Esophagus muscularis mucosa (tissue), 4 donors: ENCODE data around the gene FAM78B. TPM values are rescaled to one million over a fixed set of nuclear protein-coding genes. Genes with fewer than 3 reads are reported as not detected.

Experiments
- DNase-seq: peaks from one replicate; pipeline ENCODE4 v3.0.0-alpha.2; 2017; ENCODE audit errors: extremely low spot score
- H3K27ac ChIP-seq, 4 donors: fragments of 200-600 bp; sonication (generic); replicated peaks in 1 of 4; 1 replicate in 3 of 4; 2 replicates in 1 of 4; pipeline ENCODE4 v1.5.1; 2016 to 2019; ENCODE audit warnings: mild to moderate bottlenecking in 1 of 4
- H3K27me3 ChIP-seq, 4 donors: fragments of 200-600 bp; sonication (generic); one replicate each; pipeline versions ENCODE4 v1.5.1 to v1.6.0; 2016 to 2019
- H3K36me3 ChIP-seq, 4 donors: fragments of 200-600 bp; sonication (generic); one replicate each; pipeline ENCODE4 v1.5.1; 2016 to 2019
- H3K4me1 ChIP-seq, 4 donors: fragments of 200-600 bp; sonication (generic); one replicate each; pipeline ENCODE4 v1.5.1; 2016 to 2019
- H3K4me3 ChIP-seq, 4 donors: fragments of 200-600 bp; sonication (generic); 1 replicate in 2 of 4; 2 replicates in 2 of 4; pipeline ENCODE4 v1.5.1; 2016 to 2019; ENCODE audit warnings: mild to moderate bottlenecking in 4 of 4, moderate library complexity in 1 of 4
- H3K9me3 ChIP-seq, 4 donors: fragments of 200-600 bp; sonication (generic); 1 replicate in 3 of 4; 2 replicates in 1 of 4; pipeline ENCODE4 v1.5.1; 2016 to 2019
- EP300 ChIP-seq: sonication (generic); formaldehyde crosslinking; IDR thresholded peaks from one replicate; pipeline ENCODE4 v1.6.1; 2017; ENCODE audit warnings: antibody characterized with exemption
- POLR2A ChIP-seq: fragments of 450-650 bp; IDR thresholded peaks from one replicate; pipeline ENCODE4 v1.6.1; 2017; ENCODE audit warnings: antibody characterized with exemption, moderate library complexity, mild to moderate bottlenecking, low read depth
- POLR2AphosphoS5 ChIP-seq, 2 donors: sonication (generic); formaldehyde crosslinking; IDR thresholded peaks; one replicate each; pipeline ENCODE4 v1.6.1; 2017; ENCODE audit warnings: antibody characterized with exemption in 2 of 2
- WGBS: methylation state at CpG from one replicate; pipeline ENCODE4 v1.1.5; 2018; 5-methylcytosine and 5-hydroxymethylcytosine counted together
- intact Hi-C: fragments of 100-400 bp; cut with DNase I; formaldehyde crosslinking; loops from one replicate; pipeline ENCODE4 v1.15.1; 2023
- small RNA-seq, 3 donors: library from RNA; depleted of rRNA; stranded (forward); fragments of <200 nt; gene quantifications; one replicate each; pipeline ENCODE3, GENCODE V24; 2016
- total RNA-seq, 4 donors: library from RNA; depleted of rRNA; stranded (reverse); fragments of >200 nt; gene quantifications; one replicate each; pipeline versions ENCODE4 v1.1.0 to v1.2.1, GENCODE V29; 2016
- TF ChIP-seq, protein P1 (sequence below), 3 experiments: fragments of 200-600 bp in 2 of 3; fragments of 450-650 bp in 1 of 3; sonication (generic) in 2 of 3; IDR thresholded peaks; one replicate each; pipeline ENCODE4 v1.5.1; 2017 to 2019; ENCODE audit warnings: antibody characterized with exemption in 3 of 3, mild to moderate bottlenecking in 2 of 3, moderate library complexity in 1 of 3

Gene FAM78B
- total RNA-seq, 4 donors from 2014 or later: 0.50 to 2.0 (median 1.3) TPM

DNA sequence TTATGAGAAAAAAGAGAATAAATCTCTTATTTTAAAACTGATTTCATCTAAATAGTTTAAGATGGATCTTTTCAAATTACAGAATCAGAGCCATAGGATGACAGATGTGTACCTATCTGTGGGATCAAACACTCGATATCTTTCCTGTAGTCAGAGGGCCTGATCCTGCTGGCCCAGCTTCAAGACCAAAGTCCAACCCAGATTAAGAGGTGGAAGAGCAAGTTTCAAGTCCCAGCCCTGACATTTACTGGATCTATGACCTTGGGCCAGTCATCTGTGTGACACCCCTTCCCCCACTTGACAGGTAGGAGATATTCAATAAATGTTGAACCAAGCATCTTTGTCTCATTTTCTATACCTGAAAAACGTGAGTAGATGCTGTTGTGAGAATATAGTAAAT lies 140.7 kb downstream of the FAM78B start:
- intact Hi-C loops: no loop called here
- TF ChIP-seq POLR2A (no peak), EP300 (no peak), POLR2AphosphoS5 (IDR thresholded peaks at IDR 0.05) (no peak)
- TF ChIP-seq, protein P1, sequence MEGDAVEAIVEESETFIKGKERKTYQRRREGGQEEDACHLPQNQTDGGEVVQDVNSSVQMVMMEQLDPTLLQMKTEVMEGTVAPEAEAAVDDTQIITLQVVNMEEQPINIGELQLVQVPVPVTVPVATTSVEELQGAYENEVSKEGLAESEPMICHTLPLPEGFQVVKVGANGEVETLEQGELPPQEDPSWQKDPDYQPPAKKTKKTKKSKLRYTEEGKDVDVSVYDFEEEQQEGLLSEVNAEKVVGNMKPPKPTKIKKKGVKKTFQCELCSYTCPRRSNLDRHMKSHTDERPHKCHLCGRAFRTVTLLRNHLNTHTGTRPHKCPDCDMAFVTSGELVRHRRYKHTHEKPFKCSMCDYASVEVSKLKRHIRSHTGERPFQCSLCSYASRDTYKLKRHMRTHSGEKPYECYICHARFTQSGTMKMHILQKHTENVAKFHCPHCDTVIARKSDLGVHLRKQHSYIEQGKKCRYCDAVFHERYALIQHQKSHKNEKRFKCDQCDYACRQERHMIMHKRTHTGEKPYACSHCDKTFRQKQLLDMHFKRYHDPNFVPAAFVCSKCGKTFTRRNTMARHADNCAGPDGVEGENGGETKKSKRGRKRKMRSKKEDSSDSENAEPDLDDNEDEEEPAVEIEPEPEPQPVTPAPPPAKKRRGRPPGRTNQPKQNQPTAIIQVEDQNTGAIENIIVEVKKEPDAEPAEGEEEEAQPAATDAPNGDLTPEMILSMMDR (IDR thresholded peaks at IDR 0.05): no peak

DNA sequence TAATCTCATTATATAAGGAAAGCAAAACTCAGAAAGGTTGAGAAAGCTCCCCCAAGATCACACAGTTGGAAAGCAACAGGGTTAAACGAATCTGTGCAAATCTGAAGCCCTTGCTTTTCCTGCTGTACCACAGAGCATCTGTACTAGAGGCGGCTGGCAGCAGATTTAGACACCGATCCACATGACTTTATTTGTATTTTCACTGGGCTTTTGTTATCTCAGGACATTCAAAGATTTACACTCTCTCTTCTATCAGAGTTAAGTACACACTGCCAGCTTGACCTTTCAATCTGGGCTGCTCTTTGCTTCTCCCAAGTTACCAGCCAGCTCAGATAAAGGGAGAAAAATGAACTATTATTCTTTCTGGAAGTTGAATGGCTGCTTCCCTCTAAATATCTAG lies 146.6 kb downstream of the FAM78B start:
- WGBS: 31% methylated on average over 3 of the region's 3 CpGs
- Histone ChIP-seq H3K4me1 (no peaks in the 10 kb centered on the region), H3K36me3 (no peaks in the 10 kb centered on the region), H3K27me3 (no peaks in the 10 kb centered on the region), H3K9me3 (no peaks in the 10 kb centered on the region), H3K27ac (no peak overlapping the region), H3K4me3 (no peak overlapping the region)
- DNase-seq: no peak
- TF ChIP-seq, protein P1 (IDR thresholded peaks at IDR 0.05): no peak
- TF ChIP-seq POLR2AphosphoS5 (IDR thresholded peaks at IDR 0.05) (no peak), EP300 (no peak), POLR2A (no peak)
- intact Hi-C loops: no loop called here

More for the DNA sequence above, 140.7 kb downstream of the FAM78B start:
- H3K27me3 ChIP-seq: peaks cover 0 to 4% (median 0%) of the 10 kb centered on the region in 4 donors
- no peak overlapping the region for H3K27ac ChIP-seq
- no peak for DNase-seq
- H3K9me3 ChIP-seq: no peaks in the 10 kb centered on the region
- no peak overlapping the region for H3K4me3 ChIP-seq
- WGBS: 68% methylated on average over 2 of the region's 2 CpGs
- peaks cover 0 to 5% (median 0%) of the 10 kb centered on the region in 4 donors for H3K4me1 ChIP-seq
- H3K36me3 ChIP-seq: no peaks in the 10 kb centered on the region

Small RNA genes within 50 kb of the gene (small RNA-seq; reads per million reads assigned to genes)
- gene MIR921: 0 reads per million in 3 donors
- gene RNA5SP64: 0 reads per million in 3 donors
